Thoracic aorta (tissue), 2 donors: ENCODE measurements around the gene TFIP11. TPM values are rescaled to one million over a fixed set of nuclear protein-coding genes. Genes with fewer than 3 reads are reported as not detected.
A peak's percentile ranks its signal among the peaks of the same experiment; 100 is the strongest.
"Not testable (repeated sequence)": the region's sequence is repeated elsewhere in the genome, so short reads cannot be mapped to it uniquely, and the experiment has no call there.

Experiments used
- ATAC-seq: fragments of 150-250 bp; one replicate; pipeline ENCODE4 v1.8.0; 2017; ENCODE audit warnings: low read depth; ENCODE audit not compliant: insufficient number of reproducible peaks, low FRiP score
- DNase-seq: peaks from one replicate; pipeline ENCODE4 v3.0.0-alpha.2; 2020; ENCODE audit warnings: low spot score
- H3K27ac ChIP-seq, 2 donors: fragments of 200-600 bp; sonication (generic); 1 replicate in 1 of 2; 2 replicates in 1 of 2; pipeline ENCODE4 v1.5.1; 2016; ENCODE audit warnings: mild to moderate bottlenecking in 2 of 2, moderate library complexity in 2 of 2
- H3K27me3 ChIP-seq: fragments of 200-600 bp; sonication (generic); replicated peaks from 2 replicates; pipeline ENCODE4 v1.6.0; 2016; ENCODE audit warnings: mild to moderate bottlenecking; ENCODE audit not compliant: insufficient read depth
- H3K36me3 ChIP-seq: fragments of 200-600 bp; sonication (generic); one replicate; pipeline ENCODE4 v1.5.1; 2016
- H3K4me1 ChIP-seq, 2 donors: fragments of 200-600 bp; sonication (generic); 1 replicate in 1 of 2; 2 replicates in 1 of 2; pipeline versions ENCODE4 v1.5.1 to v1.6.0; 2016; ENCODE audit warnings: low read depth in 2 of 2, mild to moderate bottlenecking in 1 of 2; ENCODE audit not compliant: control insufficient read depth in 1 of 2
- H3K4me3 ChIP-seq: fragments of 200-600 bp; sonication (generic); 2 replicates; pipeline ENCODE4 v1.5.1; 2016; ENCODE audit warnings: mild to moderate bottlenecking
- H3K9me3 ChIP-seq: fragments of 200-600 bp; sonication (generic); 2 replicates; pipeline ENCODE4 v1.5.1; 2016
- total RNA-seq, 2 donors: library from RNA; depleted of rRNA; stranded (reverse); fragments of >200 nt; gene quantifications; one replicate each; pipeline versions ENCODE4 v1.1.0 to v1.2.3, GENCODE V29; 2016
- TF ChIP-seq, protein P1 (sequence below): fragments of 200-600 bp; sonication (generic); IDR thresholded peaks from one replicate; pipeline ENCODE4 v1.5.1; 2019; ENCODE audit warnings: antibody characterized with exemption

Gene TFIP11
- total RNA-seq, 2 donors from 2014 or later: 21.7 to 60.6 TPM

DNA sequence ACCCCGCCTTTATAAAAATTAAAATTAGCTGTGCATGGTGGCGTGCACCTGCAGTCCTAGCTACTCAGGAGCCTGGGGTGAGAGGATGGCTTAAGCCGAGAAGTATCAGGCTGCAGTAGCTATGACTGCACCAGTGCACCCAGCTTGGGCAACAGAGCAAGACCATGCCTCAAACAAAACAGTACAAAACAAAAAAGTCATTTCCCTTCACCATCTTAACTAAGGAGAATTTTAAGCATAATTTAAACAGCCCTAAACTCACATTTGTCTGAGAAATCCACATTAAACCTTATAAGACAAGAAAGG lies 23.3 kb upstream of the TFIP11 start:
- Histone ChIP-seq H3K27me3 (no peaks in the 10 kb centered on the region), H3K4me3 (no peak overlapping the region), H3K27ac (no peak overlapping the region), H3K4me1 (no peaks in the 10 kb centered on the region), H3K36me3 (peaks cover 8% of the 10 kb centered on the region), H3K9me3 (no peaks in the 10 kb centered on the region)
- DNase-seq (no peak), ATAC-seq (no peak)
- TF ChIP-seq, protein P1, sequence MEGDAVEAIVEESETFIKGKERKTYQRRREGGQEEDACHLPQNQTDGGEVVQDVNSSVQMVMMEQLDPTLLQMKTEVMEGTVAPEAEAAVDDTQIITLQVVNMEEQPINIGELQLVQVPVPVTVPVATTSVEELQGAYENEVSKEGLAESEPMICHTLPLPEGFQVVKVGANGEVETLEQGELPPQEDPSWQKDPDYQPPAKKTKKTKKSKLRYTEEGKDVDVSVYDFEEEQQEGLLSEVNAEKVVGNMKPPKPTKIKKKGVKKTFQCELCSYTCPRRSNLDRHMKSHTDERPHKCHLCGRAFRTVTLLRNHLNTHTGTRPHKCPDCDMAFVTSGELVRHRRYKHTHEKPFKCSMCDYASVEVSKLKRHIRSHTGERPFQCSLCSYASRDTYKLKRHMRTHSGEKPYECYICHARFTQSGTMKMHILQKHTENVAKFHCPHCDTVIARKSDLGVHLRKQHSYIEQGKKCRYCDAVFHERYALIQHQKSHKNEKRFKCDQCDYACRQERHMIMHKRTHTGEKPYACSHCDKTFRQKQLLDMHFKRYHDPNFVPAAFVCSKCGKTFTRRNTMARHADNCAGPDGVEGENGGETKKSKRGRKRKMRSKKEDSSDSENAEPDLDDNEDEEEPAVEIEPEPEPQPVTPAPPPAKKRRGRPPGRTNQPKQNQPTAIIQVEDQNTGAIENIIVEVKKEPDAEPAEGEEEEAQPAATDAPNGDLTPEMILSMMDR: no peak

DNA sequence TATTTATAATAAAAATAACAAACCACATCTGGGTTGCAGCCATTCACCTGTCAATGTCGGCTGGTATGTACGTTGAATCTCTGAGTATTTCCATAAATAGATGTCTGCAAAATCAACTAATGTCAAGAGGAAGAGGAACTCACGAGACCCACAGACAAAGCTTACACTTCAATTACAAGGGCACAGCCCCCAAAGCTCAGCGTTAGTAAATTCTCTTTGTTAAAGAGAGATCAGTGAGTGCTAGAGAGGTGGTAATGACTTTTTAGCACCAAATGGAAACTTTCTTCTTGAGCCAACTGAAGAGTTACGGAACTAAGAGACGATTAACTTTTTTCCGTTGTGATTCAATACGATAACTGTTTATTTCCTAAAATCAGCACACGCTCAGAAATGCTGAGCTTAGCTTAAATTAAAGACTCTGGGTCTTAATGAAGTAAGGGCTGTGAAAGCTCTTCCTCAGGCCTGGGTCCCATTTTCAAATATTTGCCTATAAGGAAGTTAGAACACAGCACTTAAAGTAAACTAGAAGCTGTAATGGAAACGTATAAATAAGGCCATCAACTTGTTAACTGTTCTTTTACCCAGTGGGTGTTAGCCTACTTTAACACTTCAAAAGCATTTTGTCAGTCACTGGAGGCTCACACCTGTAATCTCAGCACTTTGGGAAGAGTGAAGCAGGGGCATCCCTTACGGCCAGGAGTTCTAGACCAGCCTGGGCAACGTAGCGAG lies 22.8 kb upstream of the TFIP11 start:
- H3K9me3 ChIP-seq: no peaks in the 10 kb centered on the region
- TF ChIP-seq, protein P1: no peak
- DNase-seq (no peak), ATAC-seq (no peak)
- H3K4me1 ChIP-seq: no peaks in the 10 kb centered on the region
- H3K27ac ChIP-seq: no peak overlapping the region
- no peaks in the 10 kb centered on the region for H3K27me3 ChIP-seq
- no peak overlapping the region for H3K4me3 ChIP-seq
- peaks cover 7% of the 10 kb centered on the region for H3K36me3 ChIP-seq

DNA sequence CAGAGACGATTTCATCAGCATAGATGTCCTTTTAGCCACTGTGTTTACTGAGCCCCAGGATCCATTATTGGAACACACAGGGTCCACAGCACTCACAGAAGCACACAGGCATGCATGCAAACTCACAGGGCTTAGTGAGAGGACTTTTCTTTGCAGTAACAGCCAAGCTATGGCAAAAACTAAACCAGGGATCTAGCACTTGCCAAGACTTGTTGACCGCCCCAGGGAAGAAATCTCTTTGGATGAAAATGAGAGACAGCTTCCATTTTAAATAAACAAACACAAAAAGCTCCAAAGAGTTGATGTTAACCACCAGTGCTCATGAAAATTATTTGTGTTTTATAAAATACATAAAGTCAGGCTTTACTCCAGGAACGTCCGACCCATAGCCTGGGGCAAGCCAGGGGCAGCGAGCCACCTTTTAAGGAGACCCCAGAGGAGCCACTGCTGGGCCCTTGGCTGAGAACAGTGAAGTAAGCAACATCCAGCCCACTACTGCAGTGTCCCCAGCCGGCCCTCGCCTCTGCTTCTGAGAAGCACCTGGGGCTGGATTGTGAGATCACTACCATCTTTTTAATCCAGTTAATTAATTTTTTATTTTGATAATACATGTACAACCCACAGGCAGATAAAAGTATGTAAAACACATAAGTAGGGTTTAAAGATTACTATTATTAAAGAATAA lies 22.0 kb upstream of the TFIP11 start:
- H3K36me3 ChIP-seq: peaks cover 7% of the 10 kb centered on the region
- TF ChIP-seq, protein P1: no peak
- peaks cover 0 to under 1% of the 10 kb centered on the region in 2 donors for H3K4me1 ChIP-seq
- no peak overlapping the region for H3K27ac ChIP-seq
- no peak overlapping the region for H3K4me3 ChIP-seq
- DNase-seq: no peak
- no peaks in the 10 kb centered on the region for H3K9me3 ChIP-seq
- H3K27me3 ChIP-seq: no peaks in the 10 kb centered on the region
- no peak for ATAC-seq

DNA sequence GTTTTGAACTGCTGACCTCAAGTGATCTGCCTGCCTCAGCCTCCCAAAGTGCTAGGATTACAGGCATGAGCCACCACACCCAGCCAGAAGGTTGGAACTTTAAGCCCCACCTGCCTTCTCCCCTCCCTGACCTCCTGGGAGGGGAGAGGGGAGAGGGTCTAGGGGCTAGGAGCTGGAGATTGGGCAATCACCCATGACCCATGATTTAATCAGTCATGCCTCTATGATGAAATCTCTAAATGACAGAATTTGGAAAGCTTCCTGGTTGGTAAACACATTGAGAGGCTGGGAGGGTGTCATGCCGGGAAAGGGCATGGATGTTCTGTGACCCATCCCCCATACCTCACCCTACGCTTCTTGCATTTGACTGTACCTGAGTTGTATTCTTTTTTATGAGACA lies 17.1 kb upstream of the TFIP11 start:
- Histone ChIP-seq H3K36me3 (peaks cover 4% of the 10 kb centered on the region), H3K4me3 (no peak overlapping the region), H3K27ac (peak overlapping the region; percentile 50 to 56), H3K4me1 (peaks cover 11 to 31% of the 10 kb centered on the region in 2 donors), H3K9me3 (no peaks in the 10 kb centered on the region), H3K27me3 (no peaks in the 10 kb centered on the region)
- TF ChIP-seq, protein P1: no peak
- ATAC-seq: no peak
- no peak for DNase-seq

DNA sequence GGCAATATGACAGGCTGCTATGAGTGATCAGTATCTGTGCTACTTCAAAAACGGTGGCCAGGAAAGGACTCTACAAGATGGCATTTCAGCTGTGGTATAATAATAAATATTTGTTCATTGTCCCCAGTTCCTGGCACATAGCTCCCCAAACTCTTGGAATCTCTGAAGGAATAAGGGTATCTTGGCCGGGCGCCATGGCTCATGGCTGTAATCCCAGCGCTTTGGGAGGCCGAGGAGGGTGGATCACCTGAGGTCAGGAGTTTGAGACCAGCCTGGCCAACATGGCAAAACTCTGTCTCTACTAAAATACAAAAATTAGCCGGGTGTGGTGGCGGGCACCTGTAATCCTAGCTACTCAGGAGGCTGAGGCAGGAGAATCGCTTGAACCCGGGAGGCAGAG lies 16.2 kb upstream of the TFIP11 start:
- DNase-seq: not testable (repeated sequence)

More for the DNA sequence above, 16.2 kb upstream of the TFIP11 start:
- H3K27me3 ChIP-seq, H3K36me3 ChIP-seq, H3K4me3 ChIP-seq, H3K9me3 ChIP-seq, ATAC-seq: not testable (repeated sequence)
- Histone ChIP-seq H3K4me1 (peaks cover 11 to 31% of the 10 kb centered on the region in 2 donors), H3K27ac (peak overlapping the region; percentile 47 to 56)
